NCI-H2171 (cell line): ENCODE data around the gene GPR153.

Experiments used
- DNase-seq: peaks from one replicate; lab custom pipeline; 2025; lab: John Stamatoyannopoulos, UW

Gene GPR153

GRCh38 chr1:6287029-6287428 lies 26.1 kb upstream of the GPR153 start:
- DNase-seq: no peak

- DNase-seq: no peak
These were observed 25.4 kb upstream of the GPR153 start for GRCh38 chr1:6286266-6286665.

GRCh38 chr1:6285336-6285735 lies 24.4 kb upstream of the GPR153 start:
- DNase-seq: no peak

- no peak for DNase-seq
These were observed 21.8 kb upstream of the GPR153 start for GRCh38 chr1:6282577-6283270.

GRCh38 chr1:6281511-6282402 lies 20.9 kb upstream of the GPR153 start:
- DNase-seq: no peak

GRCh38 chr1:6280761-6281451 lies 20.0 kb upstream of the GPR153 start:
- DNase-seq: no peak

GRCh38 chr1:6279613-6280383 lies 18.9 kb upstream of the GPR153 start:
- DNase-seq: no peak

GRCh38 chr1:6279066-6279465 lies 18.2 kb upstream of the GPR153 start:
- DNase-seq: no peak

GRCh38 chr1:6278263-6278662 lies 17.4 kb upstream of the GPR153 start:
- DNase-seq: peak; percentile 94

GRCh38 chr1:6276811-6277555 lies 16.1 kb upstream of the GPR153 start:
- DNase-seq: no peak

- peak; percentile 91 for DNase-seq
These were observed 15.2 kb upstream of the GPR153 start for GRCh38 chr1:6275826-6276782.

- no peak for DNase-seq
These were observed 13.8 kb upstream of the GPR153 start for GRCh38 chr1:6274622-6275139.

- no peak for DNase-seq
These were observed 13.2 kb upstream of the GPR153 start for GRCh38 chr1:6274102-6274501.

- DNase-seq: no peak
These were observed 12.5 kb upstream of the GPR153 start for GRCh38 chr1:6273380-6273891.

GRCh38 chr1:6272868-6273267 lies 12.0 kb upstream of the GPR153 start:
- DNase-seq: no peak

- DNase-seq: no peak
These were observed 11.6 kb upstream of the GPR153 start for GRCh38 chr1:6272452-6272851.

GRCh38 chr1:6271554-6271953 lies 10.7 kb upstream of the GPR153 start:
- DNase-seq: no peak

- no peak for DNase-seq
These were observed 10.1 kb upstream of the GPR153 start for GRCh38 chr1:6271006-6271405.

- DNase-seq: peak; percentile 61
These were observed 9.5 kb upstream of the GPR153 start for GRCh38 chr1:6270401-6270800.
